Measurements from ENCODE around the gene EMILIN3.

GRCh38 chr20:41390889-41391288 lies 24.3 kb upstream of the EMILIN3 start:
- TF ChIP-seq L3MBTL2 (conservative IDR thresholded peaks at IDR 0.05) = no peak
- TF ChIP-seq FOXA1 (IDR thresholded peaks at IDR 0.05) = no peak
- no peak for TF ChIP-seq NFRKB (IDR thresholded peaks at IDR 0.05)
- TF ChIP-seq BHLHE40 (IDR thresholded peaks at IDR 0.05; ENCODE audit: borderline replicate concordance) = no peak
- TF ChIP-seq FOXK2 (IDR thresholded peaks at IDR 0.05) = no peak

Measured in HEK293T (cell line).